Suprapubic skin (tissue), 3 donors: Measurements from ENCODE around the gene PPM1H.

Experiments used
- CTCF ChIP-seq, 2 donors: fragments of 200-600 bp in 1 of 2; fragments of 450-650 bp in 1 of 2; sonication (generic) in 1 of 2; IDR thresholded peaks; one replicate each; pipeline ENCODE4 v1.5.1; 2016 to 2019; ENCODE audit warnings: antibody characterized with exemption in 2 of 2, mild to moderate bottlenecking in 1 of 2, moderate library complexity in 1 of 2
- POLR2AphosphoS5 ChIP-seq, 3 donors: sonication (generic); formaldehyde crosslinking; IDR thresholded peaks; one replicate each; pipeline ENCODE4 v1.6.1; 2017; ENCODE audit warnings: antibody characterized with exemption in 3 of 3

GRCh38 chr12:62847709-62848108 is 87.2 kb downstream of the PPM1H start:
- no peak for TF ChIP-seq POLR2AphosphoS5 (IDR thresholded peaks at IDR 0.05)
- TF ChIP-seq CTCF (IDR thresholded peaks at IDR 0.05) = no peak
